SK-N-MC (cell line): ENCODE data around the gene RPUSD3.

Experiments used
- EZH2 ChIP-seq: fragments of 200-600 bp; sonication (generic); IDR thresholded peaks from one replicate; pipeline ENCODE4 v1.6.1; 2017; ENCODE audit warnings: antibody characterized with exemption
- POLR2AphosphoS5 ChIP-seq: IDR thresholded peaks from 2 replicates; pipeline ENCODE4 v1.6.1; 2012; ENCODE audit warnings: mild to moderate bottlenecking, low read depth, low read length, borderline replicate concordance

GRCh38 chr3:9883706-9884554 is 40.1 kb upstream of the RPUSD3 start:
- TF ChIP-seq POLR2AphosphoS5, result no peak
- no peak for TF ChIP-seq EZH2
